Measurements from ENCODE around the gene AFF1. TPM values are rescaled to one million over a fixed set of nuclear protein-coding genes. Genes with fewer than 3 reads are reported as not detected.
A peak's percentile ranks its signal among the peaks of the same experiment; 100 is the strongest.

The AFF1 gene
- total and polyA plus RNA-seq, 5 experiments from 2014 or later, result 9.0 to 55.8 (median 13.7) TPM

- no peak overlapping the region for H3K27ac Mint-ChIP-seq
- H3K4me1 Mint-ChIP-seq, result peaks cover 0 to 6% (median under 1%) of the 10 kb centered on the region in 4 donors
- H3K27me3 Mint-ChIP-seq, result no peaks in the 10 kb centered on the region
- no peaks in the 10 kb centered on the region for H3K9me3 Mint-ChIP-seq
- ATAC-seq, result no peak
- DNase-seq, result no peak
- no peaks in the 10 kb centered on the region for H3K36me3 Mint-ChIP-seq
- POLR2A ChIA-PET, result no interaction called here
- no peak overlapping the region for H3K4me3 Mint-ChIP-seq
These were observed 217.7 kb downstream of the AFF1 start for GRCh38 chr4:87152310-87153041.

- POLR2A ChIA-PET, result no interaction called here
- DNase-seq (no peak), ATAC-seq (no peak)
- no peaks in the 10 kb centered on the region for H3K9me3 Mint-ChIP-seq
- no peaks in the 10 kb centered on the region for H3K36me3 Mint-ChIP-seq
- H3K4me3 Mint-ChIP-seq, result no peak overlapping the region
- H3K27ac Mint-ChIP-seq, result peak overlapping the region in 1 of 10 donors; percentile 51
- peaks cover 0 to 6% (median under 1%) of the 10 kb centered on the region in 4 donors for H3K4me1 Mint-ChIP-seq
- no peaks in the 10 kb centered on the region for H3K27me3 Mint-ChIP-seq
These were observed 218.5 kb downstream of the AFF1 start for GRCh38 chr4:87153078-87153870.

- H3K36me3 Mint-ChIP-seq, result peaks cover 0 to 51% (median 13%) of the 10 kb centered on the region in 3 donors
- DNase-seq, result no peak
- H3K27ac Mint-ChIP-seq, result no peak overlapping the region
- no peaks in the 10 kb centered on the region for H3K4me1 Mint-ChIP-seq
- no peak overlapping the region for H3K4me3 Mint-ChIP-seq
- H3K9me3 Mint-ChIP-seq, result no peaks in the 10 kb centered on the region
- H3K27me3 Mint-ChIP-seq, result no peaks in the 10 kb centered on the region
- POLR2A ChIA-PET, result no interaction called here
- no peak for ATAC-seq
These were observed 231.1 kb downstream of the AFF1 start for GRCh38 chr4:87165892-87166291.

GRCh38 chr4:87166296-87166854 lies 231.6 kb downstream of the AFF1 start:
- H3K27ac Mint-ChIP-seq, result peak overlapping the region in 1 of 10 donors; percentile 29
- H3K27me3 Mint-ChIP-seq, result no peaks in the 10 kb centered on the region
- no peaks in the 10 kb centered on the region for H3K9me3 Mint-ChIP-seq
- POLR2A ChIA-PET, result no interaction called here
- no peak overlapping the region for H3K4me3 Mint-ChIP-seq
- DNase-seq (no peak), ATAC-seq (no peak)
- peaks cover 0 to 46% (median 13%) of the 10 kb centered on the region in 3 donors for H3K36me3 Mint-ChIP-seq
- no peaks in the 10 kb centered on the region for H3K4me1 Mint-ChIP-seq

GRCh38 chr4:87171944-87172343 lies 237.1 kb downstream of the AFF1 start:
- no peaks in the 10 kb centered on the region for H3K4me1 Mint-ChIP-seq
- POLR2A ChIA-PET, result no interaction called here
- no peaks in the 10 kb centered on the region for H3K9me3 Mint-ChIP-seq
- H3K27me3 Mint-ChIP-seq, result no peaks in the 10 kb centered on the region
- H3K4me3 Mint-ChIP-seq, result no peak overlapping the region
- no peak overlapping the region for H3K27ac Mint-ChIP-seq
- ATAC-seq, result no peak
- no peak for DNase-seq
- peaks cover 0 to 29% (median 14%) of the 10 kb centered on the region in 3 donors for H3K36me3 Mint-ChIP-seq

- DNase-seq, result no peak
- POLR2A ChIA-PET, result no interaction called here
- no peak overlapping the region for H3K4me3 Mint-ChIP-seq
- H3K36me3 Mint-ChIP-seq, result peaks cover 0 to 35% (median 6%) of the 10 kb centered on the region in 3 donors
- no peaks in the 10 kb centered on the region for H3K9me3 Mint-ChIP-seq
- ATAC-seq, result no peak
- no peaks in the 10 kb centered on the region for H3K27me3 Mint-ChIP-seq
- H3K4me1 Mint-ChIP-seq, result peaks cover 0 to 2% (median 0%) of the 10 kb centered on the region in 4 donors
- peak overlapping the region in 1 of 10 donors; percentile 12 for H3K27ac Mint-ChIP-seq
These were observed 239.9 kb downstream of the AFF1 start for GRCh38 chr4:87174672-87175071.

GRCh38 chr4:87179751-87180150 lies 244.9 kb downstream of the AFF1 start:
- Mint-ChIP-seq H3K36me3 (peaks cover 0 to 37% (median 5%) of the 10 kb centered on the region in 3 donors), H3K4me3 (no peak overlapping the region), H3K4me1 (peaks cover 0 to 6% (median under 1%) of the 10 kb centered on the region in 4 donors), H3K27ac (no peak overlapping the region), H3K27me3 (no peaks in the 10 kb centered on the region), H3K9me3 (no peaks in the 10 kb centered on the region)
- no peak for ATAC-seq
- DNase-seq, result no peak
- POLR2A ChIA-PET, result no interaction called here

GRCh38 chr4:87180767-87181166 lies 246.0 kb downstream of the AFF1 start:
- Mint-ChIP-seq H3K4me3 (no peak overlapping the region), H3K4me1 (peaks cover 0 to 6% (median under 1%) of the 10 kb centered on the region in 4 donors), H3K36me3 (peaks cover 0 to 30% (median 2%) of the 10 kb centered on the region in 3 donors), H3K9me3 (no peaks in the 10 kb centered on the region), H3K27me3 (no peaks in the 10 kb centered on the region), H3K27ac (no peak overlapping the region)
- DNase-seq, result no peak
- no peak for ATAC-seq
- POLR2A ChIA-PET, result no interaction called here

GRCh38 chr4:87185146-87185870 lies 250.5 kb downstream of the AFF1 start:
- Mint-ChIP-seq H3K4me1 (peaks cover 0 to 2% (median 0%) of the 10 kb centered on the region in 4 donors), H3K27ac (peak overlapping the region in 1 of 10 donors; percentile 74), H3K27me3 (no peaks in the 10 kb centered on the region), H3K4me3 (no peak overlapping the region), H3K36me3 (peaks cover 0 to 16% (median 2%) of the 10 kb centered on the region in 3 donors), H3K9me3 (no peaks in the 10 kb centered on the region)
- ATAC-seq (no peak), DNase-seq (no peak)
- POLR2A ChIA-PET, result no interaction called here

- Mint-ChIP-seq H3K4me3 (no peak overlapping the region), H3K27me3 (no peaks in the 10 kb centered on the region), H3K36me3 (peaks cover 0 to 8% (median 3%) of the 10 kb centered on the region in 3 donors), H3K27ac (no peak overlapping the region), H3K4me1 (peaks cover 0 to 2% (median 0%) of the 10 kb centered on the region in 4 donors), H3K9me3 (no peaks in the 10 kb centered on the region)
- ATAC-seq, result no peak
- no peak for DNase-seq
- POLR2A ChIA-PET, result no interaction called here
These were observed 253.2 kb downstream of the AFF1 start for GRCh38 chr4:87188048-87188447.

- Mint-ChIP-seq H3K36me3 (peaks cover 0 to 11% (median 2%) of the 10 kb centered on the region in 3 donors), H3K27ac (no peak overlapping the region), H3K4me1 (peaks cover 0 to 2% (median 0%) of the 10 kb centered on the region in 4 donors), H3K9me3 (no peaks in the 10 kb centered on the region), H3K27me3 (no peaks in the 10 kb centered on the region), H3K4me3 (no peak overlapping the region)
- ATAC-seq, result no peak
- no peak for DNase-seq
- POLR2A ChIA-PET, result no interaction called here
These were observed 254.1 kb downstream of the AFF1 start for GRCh38 chr4:87188932-87189331.

Measured in naive thymus-derived CD8-positive, alpha-beta T cell (primary cell).